Activated CD4-positive, alpha-beta T cell treated with anti-CD3 and anti-CD28 coated beads for 48 hours (primary cell): ENCODE results near the gene ZNF439.
"Not testable (repeated sequence)": the region's sequence is repeated elsewhere in the genome, so short reads cannot be mapped to it uniquely, and the experiment has no call there.

Experiments used
- DNase-seq: peaks from one replicate; pipeline ENCODE4 v3.0.0-alpha.2; 2020

Gene ZNF439

DNA sequence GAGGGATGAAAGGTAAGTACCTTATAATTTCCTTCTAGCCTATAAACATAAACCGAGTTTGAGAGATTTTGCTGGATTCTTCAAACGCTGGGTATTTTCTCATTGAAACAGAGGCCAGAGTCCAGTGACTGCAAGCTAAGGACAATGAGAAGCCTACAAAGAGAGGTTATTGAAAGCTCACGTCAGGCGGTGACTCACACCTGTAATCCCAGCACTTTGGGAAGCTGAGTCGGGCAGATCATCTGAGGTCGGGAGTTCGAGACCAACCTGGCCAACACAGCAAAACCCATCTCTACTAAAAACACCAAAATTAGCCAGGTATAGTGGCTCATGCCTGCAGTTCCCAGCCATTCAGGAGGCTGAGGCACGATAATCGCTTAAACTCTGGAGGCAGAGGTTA is 24.1 kb downstream of the ZNF439 start:
- DNase-seq = no peak

DNA sequence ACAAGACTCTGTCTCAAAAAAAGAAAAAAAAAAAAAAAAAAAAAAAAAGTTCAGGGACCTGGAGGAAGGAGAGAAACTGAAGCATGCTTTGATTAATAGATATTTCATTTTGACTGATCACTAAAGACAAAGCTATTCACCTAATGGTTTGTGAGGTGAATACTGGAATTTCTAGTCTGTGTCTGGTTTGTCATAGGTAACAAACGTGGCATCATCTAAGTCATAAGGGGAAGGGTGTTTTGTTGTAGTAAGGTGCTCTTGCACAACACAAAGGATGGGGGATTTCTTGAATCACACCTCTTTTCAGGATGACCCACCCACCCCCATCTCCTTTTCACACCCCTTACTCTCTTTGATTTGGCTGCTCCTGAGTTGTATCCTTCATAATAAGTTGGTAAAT is 25.2 kb downstream of the ZNF439 start:
- DNase-seq = no peak

DNA sequence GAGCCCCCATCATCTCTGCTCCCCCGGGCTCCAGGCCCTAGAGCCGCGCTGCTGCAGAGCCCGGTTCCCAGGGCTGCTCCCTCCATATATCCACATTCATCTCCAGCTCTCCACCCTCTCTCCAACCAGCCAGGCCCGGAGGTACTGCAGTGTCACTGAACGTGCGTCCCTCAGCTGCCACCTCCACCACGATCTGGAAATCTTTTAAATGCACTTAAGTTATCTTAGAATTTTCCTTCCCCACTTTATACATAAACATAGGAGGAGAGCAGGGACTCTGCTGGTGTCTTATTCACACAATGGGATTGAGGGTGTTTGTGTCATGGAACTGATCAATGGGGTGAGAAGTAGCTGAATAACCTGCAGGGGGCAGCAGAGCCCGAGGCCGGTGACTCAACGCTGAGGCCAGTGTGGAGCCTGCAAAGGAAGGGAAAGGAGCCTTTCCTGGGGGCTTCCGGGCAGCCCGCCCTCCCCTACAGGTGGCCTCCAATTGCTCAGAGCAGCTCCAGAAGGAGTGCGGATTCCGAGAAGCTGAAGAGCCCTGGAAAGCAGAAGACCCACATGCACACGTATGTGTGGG is 31.3 kb downstream of the ZNF439 start:
- DNase-seq = peak; percentile 76

DNA sequence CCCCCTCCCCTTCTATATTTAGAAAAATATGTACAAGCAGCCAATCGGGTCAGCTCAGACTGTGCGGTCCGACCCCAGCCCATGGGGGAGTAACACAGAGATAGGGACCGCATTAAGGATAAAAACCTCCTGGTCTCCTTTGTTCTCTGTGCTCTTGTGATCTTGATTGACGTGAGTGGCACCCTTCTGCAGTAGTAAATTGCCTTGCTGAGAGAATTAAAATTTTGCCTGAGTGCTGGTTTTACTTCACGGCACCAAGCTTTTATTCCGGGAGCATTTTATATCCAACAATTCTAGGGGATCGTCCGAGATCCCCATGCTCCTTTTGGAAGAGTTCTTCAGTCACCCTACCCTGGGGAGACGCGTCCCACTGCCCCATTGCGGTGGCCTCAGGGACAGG is 32.1 kb downstream of the ZNF439 start:
- no peak for DNase-seq

DNA sequence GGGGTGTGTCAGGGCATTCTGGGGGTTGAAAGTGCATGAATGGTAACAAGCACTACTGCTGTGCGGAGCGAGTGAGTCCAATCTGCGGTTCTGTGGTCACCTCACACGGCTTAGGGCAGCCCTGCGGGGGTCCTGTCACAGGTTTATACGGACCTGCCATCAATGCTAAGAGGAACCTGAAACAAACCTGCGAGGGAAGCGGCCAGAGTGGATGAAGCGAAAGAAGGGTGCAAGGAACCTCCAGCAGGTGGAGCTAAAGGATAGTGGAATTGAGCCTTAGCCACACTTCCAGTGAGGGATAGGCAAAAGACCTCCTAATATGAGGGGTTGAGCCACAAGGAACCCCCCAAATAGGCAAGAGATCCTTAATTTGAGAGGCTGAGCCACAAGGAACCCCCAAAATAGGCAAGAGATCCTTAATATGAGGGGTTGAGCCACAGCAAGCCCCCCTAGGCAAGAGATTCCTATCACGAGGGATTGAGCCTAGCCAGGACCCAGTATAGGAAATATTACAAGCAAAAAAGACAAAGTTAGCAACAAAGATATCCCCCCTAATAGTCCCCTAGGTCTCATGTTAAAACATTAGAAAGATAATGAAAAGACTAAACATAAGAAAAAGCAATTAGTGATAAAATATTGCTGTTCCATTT is 32.8 kb downstream of the ZNF439 start:
- DNase-seq = peak; percentile 74

DNA sequence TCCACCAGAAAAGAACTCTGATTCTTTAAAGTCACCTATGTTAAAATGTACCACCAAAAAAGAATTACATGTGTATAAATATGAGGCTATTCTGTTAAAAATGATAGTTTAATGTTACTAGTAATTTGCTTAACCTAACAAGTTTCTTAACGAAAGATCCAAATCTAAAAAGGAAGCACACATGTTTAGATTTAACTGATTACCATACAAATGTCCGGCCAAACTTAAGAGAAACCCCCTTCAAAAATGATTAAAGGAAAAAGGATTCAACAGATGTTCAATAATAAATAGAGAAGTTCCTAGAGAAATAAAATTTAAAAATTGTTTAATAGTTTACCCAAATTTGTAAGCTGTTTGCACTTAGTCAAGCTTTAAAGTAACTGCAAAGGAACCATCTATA is 34.1 kb downstream of the ZNF439 start:
- DNase-seq = no peak

GRCh38 chr19:11887234-11887610 is 38.7 kb downstream of the ZNF439 start:
- no peak for DNase-seq

- peak; percentile 69 for DNase-seq
Observed at GRCh38 chr19:11887611-11888531, 39.3 kb downstream of the ZNF439 start, which contains the start of gene ZNF69. ZNF69 (plus strand) TSS chr19:11887782; CDS start chr19:11887924, 142 bp downstream.

DNA sequence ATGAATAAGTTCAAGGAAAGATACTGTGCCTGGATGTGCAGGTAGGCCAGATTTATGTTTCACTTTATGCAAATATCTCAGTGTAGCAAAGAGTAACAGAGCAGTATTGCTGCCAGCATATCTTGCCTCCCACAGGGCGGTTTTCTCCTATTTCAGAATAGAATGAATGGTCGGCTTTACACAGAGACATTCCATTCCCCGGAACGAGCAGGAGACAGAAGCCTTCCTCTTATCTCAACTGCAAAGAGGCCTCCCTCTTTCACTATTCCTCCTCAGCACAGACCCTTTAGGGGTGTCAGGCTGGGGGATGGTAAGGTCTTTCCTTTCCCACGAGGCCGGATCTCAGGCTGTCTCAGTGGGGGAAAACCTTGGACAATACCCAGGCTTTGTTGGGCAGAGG is 41.4 kb downstream of the ZNF439 start:
- DNase-seq = not testable (repeated sequence)

- DNase-seq = no peak
Observed at GRCh38 chr19:11890634-11891033, 42.1 kb downstream of the ZNF439 start.

DNA sequence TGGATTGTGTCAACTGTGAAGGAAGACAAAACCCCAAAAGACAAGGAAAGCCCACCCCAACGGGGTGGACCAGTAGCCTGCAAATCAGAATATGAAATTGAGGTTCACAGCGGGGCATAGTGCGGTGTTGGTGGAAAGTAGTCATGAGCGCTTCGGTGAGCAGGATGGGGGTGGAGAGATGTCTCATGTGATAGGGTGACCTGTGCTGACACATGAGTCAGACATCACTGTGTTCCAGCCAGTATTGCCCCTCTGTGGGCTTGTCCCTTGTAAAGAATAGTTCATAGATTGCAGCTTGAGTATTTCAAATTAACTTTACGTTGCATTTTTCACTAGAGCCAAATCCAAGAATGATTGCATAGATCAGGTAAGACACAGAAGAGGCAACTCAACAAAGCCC is 46.3 kb downstream of the ZNF439 start:
- no peak for DNase-seq

GRCh38 chr19:11902228-11902627 is 53.7 kb downstream of the ZNF439 start:
- no peak for DNase-seq

GRCh38 chr19:11905928-11906327 is 57.4 kb downstream of the ZNF439 start:
- no peak for DNase-seq

DNA sequence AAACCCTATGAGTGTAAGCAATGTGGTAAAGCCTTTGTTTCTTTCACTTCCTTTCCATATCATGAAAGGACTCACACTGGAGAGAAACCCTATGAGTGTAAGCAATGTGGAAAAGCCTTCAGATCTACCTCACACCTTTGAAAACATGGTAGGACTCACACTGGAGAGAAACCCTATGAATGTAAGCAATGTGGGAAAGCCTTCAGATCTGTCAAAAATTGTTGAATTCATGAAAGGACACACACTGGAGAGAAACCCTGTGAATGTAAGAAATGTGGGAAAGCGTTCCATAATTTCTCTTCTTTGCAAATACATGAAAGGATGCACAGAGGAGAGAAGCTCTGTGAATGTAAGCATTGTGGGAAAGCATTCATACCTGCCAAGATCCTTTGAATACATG is 63.4 kb downstream of the ZNF439 start:
- not testable (repeated sequence) for DNase-seq

GRCh38 chr19:11914417-11915051 is 66.0 kb downstream of the ZNF439 start:
- DNase-seq = not testable (repeated sequence)
